Astrocyte of the spinal cord (primary cell): ENCODE data around the gene GPHN.
"Not testable (repeated sequence)": the region's sequence is repeated elsewhere in the genome, so short reads cannot be mapped to it uniquely, and the experiment has no call there.

Experiments
- DNase-seq: peaks from one replicate; pipeline ENCODE4 v3.0.0; 2011; ENCODE audit warnings: low read depth, low spot score
- H3K4me3 ChIP-seq: 2 replicates; pipeline ENCODE4 v1.5.1; 2011; ENCODE audit warnings: low read depth, mild to moderate bottlenecking, low read length, moderate library complexity
- CTCF ChIP-seq: IDR thresholded peaks from 2 replicates; pipeline ENCODE4 v1.5.1; 2012; ENCODE audit warnings: low read depth, mild to moderate bottlenecking, low read length, inconsistent platforms
- in situ Hi-C: cut with HindIII; loops from 2 replicates; pipeline ENCODE4 v1.10.0; 2017; ENCODE audit warnings: low sequenced_read_pairs

Gene GPHN

GRCh38 chr14:66824251-66824650 lies 316.3 kb downstream of the GPHN start:
- no peak overlapping the region for H3K4me3 ChIP-seq
- no peak for DNase-seq
- no peak for TF ChIP-seq CTCF
- in situ Hi-C loops: no loop called here

GRCh38 chr14:66827182-66827581 lies 319.2 kb downstream of the GPHN start:
- DNase-seq: no peak
- H3K4me3 ChIP-seq: no peak overlapping the region
- in situ Hi-C loops: no loop called here
- TF ChIP-seq CTCF: no peak

GRCh38 chr14:66831173-66831572 lies 323.2 kb downstream of the GPHN start:
- H3K4me3 ChIP-seq: no peak overlapping the region
- TF ChIP-seq CTCF: no peak
- DNase-seq: no peak
- in situ Hi-C loops: no loop called here

GRCh38 chr14:66833816-66834215 lies 325.9 kb downstream of the GPHN start:
- in situ Hi-C loops: no loop called here
- no peak overlapping the region for H3K4me3 ChIP-seq
- TF ChIP-seq CTCF: no peak
- no peak for DNase-seq

- DNase-seq, H3K4me3 ChIP-seq, in situ Hi-C loops: not testable (repeated sequence)
Observed at GRCh38 chr14:66837436-66837835, 329.5 kb downstream of the GPHN start.

- TF ChIP-seq CTCF: no peak
- H3K4me3 ChIP-seq: no peak overlapping the region
- in situ Hi-C loops: no loop called here
- DNase-seq: no peak
Observed at GRCh38 chr14:66842911-66843512, 335.1 kb downstream of the GPHN start.

GRCh38 chr14:66850258-66850888 lies 342.4 kb downstream of the GPHN start:
- no peak for DNase-seq
- no peak overlapping the region for H3K4me3 ChIP-seq
- TF ChIP-seq CTCF: no peak
- in situ Hi-C loops: no loop called here
